ENCODE results near the gene P3H4.

DNA sequence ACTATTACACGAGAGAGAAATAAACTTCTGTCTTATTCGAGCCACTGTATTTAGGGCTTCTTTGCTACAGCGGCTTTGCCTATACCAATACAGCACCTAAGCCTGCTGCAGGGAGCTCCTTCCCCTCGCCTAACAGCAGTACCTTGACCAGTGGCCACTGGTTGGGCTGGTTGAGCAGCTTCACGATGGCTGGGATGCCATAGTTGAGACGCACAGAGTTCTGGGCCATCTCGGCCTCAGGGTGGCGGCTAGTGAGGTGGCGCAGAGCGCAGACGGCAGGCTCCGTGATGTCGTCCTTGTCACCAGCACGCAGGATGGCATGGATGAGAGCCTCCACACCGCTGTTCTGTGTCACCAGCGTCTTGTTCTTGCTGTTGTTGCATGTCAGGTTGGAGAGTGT is 48.9 kb downstream of the P3H4 start:
- TF ChIP-seq, protein P1, sequence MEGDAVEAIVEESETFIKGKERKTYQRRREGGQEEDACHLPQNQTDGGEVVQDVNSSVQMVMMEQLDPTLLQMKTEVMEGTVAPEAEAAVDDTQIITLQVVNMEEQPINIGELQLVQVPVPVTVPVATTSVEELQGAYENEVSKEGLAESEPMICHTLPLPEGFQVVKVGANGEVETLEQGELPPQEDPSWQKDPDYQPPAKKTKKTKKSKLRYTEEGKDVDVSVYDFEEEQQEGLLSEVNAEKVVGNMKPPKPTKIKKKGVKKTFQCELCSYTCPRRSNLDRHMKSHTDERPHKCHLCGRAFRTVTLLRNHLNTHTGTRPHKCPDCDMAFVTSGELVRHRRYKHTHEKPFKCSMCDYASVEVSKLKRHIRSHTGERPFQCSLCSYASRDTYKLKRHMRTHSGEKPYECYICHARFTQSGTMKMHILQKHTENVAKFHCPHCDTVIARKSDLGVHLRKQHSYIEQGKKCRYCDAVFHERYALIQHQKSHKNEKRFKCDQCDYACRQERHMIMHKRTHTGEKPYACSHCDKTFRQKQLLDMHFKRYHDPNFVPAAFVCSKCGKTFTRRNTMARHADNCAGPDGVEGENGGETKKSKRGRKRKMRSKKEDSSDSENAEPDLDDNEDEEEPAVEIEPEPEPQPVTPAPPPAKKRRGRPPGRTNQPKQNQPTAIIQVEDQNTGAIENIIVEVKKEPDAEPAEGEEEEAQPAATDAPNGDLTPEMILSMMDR (IDR thresholded peaks at IDR 0.05; ENCODE audit: low read depth, low read length), result no peak
- TF ChIP-seq EZH2phosphoT487 (IDR thresholded peaks at IDR 0.05; ENCODE audit: low read depth), result no peak

All from OCI-LY3 (cell line).